ENCODE data around the gene RBMS3.

GRCh38 chr3:29338377-29338776, 57.5 kb downstream of the RBMS3 start:
- TF ChIP-seq POLR2A (IDR thresholded peaks at IDR 0.05; ENCODE audit: low read length): no peak
- no peak for TF ChIP-seq GATA1 (IDR thresholded peaks at IDR 0.05; ENCODE audit: low read depth, low read length)

Measured in erythroblast (primary cell).